ENCODE data around the gene TBRG4.

TBRG4 gene

GRCh38 chr7:45088821-45089340 lies 22.6 kb downstream of the TBRG4 start, which contains the start of gene NACAD:
TSS of gene NACAD (minus strand) at chr7:45088969. CDS start at chr7:45088894, 75 bp downstream.
- DNase-seq (ENCODE audit: low spot score): peak; percentile 13

DNA sequence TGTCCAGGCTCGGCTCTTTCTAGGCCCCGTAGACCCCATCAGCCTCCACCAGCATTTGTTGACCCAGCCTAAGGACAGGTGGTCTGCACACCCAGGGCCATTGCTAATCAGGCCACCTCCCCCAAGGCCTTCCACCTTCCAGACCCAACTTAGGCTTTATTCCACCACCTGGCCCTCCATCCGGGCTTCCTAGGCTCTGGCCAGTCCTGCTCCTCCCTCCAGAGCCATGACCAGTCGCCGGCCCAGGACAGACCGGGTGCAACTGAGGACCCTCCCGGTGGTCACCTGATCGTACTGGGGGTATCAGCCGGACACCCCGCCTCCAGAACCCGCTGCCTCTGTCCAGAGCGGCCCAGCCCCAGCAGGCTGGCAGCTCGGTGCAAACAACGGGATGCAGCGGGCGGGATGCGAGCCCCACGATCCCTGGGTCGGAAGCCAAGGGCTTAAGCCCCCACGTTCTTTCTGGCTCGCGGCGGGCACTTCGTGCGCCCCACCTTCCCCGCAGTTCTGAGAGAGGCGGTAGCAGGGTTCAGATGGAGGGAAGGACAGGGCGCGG lies 23.3 kb downstream of the TBRG4 start:
- no peak for DNase-seq (ENCODE audit: low spot score)

DNA sequence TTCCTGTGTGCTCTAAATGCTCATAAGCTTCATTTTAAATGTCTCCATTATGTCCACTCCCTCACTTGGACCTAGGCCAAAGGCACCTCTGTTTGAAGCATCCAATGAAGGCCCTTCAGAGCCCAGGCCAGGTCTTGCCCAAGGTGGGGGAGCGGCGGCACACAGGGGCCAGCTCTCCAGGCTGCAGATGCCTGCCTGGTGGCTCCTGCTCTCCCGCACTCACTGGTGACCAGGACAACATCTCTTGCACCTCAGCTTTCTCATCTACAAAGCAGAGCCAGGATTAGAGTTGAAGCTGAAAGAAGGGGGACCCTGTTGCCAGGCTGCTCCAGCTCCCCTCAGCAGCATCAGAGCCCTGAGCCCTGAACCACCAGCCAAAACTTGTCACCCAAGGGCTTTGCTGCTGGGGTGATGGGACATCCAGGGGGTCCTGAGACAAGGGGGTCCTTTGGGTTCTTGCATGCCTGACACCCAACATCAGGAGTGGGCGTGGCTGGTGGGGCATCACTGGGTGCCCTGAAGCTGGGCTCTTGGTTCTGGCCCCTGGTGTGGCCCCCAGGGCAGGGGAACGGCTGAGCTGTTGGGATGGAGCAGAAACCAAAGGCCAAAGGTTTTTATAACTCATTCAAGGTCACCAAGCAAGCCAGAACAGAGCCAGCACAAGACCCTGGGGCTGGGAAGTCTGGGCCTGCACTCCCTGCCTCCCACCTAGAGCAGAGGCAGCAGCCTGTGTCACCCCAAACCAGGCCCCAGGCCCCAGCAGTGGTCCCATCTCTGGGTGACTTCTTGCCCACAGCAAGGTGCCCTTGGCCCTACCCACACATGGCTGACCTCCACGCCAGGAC lies 24.0 kb downstream of the TBRG4 start:
- DNase-seq (ENCODE audit: low spot score): no peak

DNA sequence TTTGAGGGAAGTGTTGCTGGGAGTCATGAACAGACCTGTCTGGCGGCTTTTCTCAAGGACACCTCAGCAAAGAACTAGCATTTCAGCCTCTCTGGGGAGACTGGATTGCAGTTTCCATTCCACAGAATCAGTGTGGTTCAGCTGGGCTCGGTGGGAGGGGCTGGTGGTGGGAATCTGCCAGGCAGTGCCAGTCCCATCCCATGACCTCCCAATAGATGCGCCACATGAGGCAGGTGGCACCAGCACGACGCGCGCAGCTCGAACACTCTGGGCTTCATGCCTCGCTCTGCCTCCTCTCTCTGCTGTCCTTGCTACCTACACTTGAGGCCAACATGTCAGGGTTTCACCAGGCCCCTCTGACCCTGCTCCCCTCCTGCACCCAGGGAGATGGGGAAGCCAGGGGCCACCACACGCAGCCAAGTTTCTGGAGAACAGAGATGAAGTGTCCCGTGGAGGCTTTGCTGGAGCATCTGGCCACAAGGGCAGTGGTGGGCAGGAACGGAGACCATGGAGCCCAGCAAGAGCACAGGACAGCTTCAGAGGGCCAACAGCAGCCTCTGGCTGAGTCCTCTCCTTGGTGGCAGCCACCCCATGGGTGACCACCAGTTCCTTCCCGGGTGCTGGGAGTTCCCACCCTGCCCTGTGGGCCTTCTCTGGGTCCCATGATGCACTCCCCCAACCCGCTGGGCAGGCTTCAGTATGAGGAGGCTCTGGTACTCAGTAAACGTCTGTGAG lies 25.0 kb downstream of the TBRG4 start:
- DNase-seq (ENCODE audit: low spot score): no peak

- DNase-seq (ENCODE audit: low spot score): no peak
These were observed 25.8 kb downstream of the TBRG4 start for GRCh38 chr7:45085619-45086200.

- no peak for DNase-seq (ENCODE audit: low spot score)
These were observed 26.4 kb downstream of the TBRG4 start for GRCh38 chr7:45084901-45085618.

DNA sequence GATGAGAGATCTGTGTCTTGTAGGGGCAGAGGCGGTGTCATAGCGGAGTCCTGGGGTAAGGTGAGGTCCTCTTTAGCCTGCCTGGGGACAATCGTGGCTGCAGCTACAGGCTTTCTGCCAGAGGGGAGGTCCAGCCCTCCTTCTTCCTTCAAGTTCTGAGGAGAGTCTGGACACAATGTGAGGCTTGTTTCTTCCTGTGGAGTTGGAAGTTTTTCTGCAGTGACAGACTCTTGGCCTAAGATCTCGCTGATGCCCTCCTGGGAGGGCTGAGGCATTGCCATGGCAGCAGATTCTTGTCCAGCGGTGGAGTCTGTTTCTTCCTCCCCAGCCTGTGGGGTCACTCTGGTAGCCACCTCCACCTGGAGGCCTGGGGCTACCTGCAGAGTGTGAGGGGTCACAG lies 27.2 kb downstream of the TBRG4 start:
- DNase-seq (ENCODE audit: low spot score): no peak

DNA sequence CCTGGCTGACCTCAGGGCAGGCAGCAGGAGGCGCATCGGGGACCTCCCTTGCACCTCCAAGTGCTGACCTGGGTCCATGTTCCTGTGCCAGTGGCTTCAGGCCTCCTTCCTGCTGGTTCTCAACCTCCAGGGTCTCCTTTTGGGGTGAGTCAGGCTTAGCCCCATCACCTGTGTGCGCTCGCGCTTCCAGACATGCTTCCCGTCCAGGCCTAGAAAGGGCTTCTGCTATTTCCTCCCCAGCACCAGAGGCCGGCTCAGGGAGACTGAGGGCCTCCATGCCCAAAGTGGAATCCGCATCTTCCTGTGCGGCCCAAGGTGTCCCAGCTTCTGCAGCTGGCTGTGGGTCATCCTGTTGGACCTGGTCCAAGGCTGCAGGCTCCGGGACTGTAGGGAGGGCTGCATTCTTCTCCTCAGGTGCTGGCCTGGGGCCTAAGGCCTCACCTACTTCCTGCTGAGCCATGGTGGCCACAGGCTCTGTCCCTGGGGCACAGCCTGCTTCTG lies 28.6 kb downstream of the TBRG4 start:
- DNase-seq (ENCODE audit: low spot score): no peak

GRCh38 chr7:45082031-45082830 lies 29.3 kb downstream of the TBRG4 start:
- no peak for DNase-seq (ENCODE audit: low spot score)

GRCh38 chr7:45081670-45081974 lies 29.9 kb downstream of the TBRG4 start:
- no peak for DNase-seq (ENCODE audit: low spot score)

GRCh38 chr7:45080958-45081669 lies 30.4 kb downstream of the TBRG4 start:
- DNase-seq (ENCODE audit: low spot score): no peak

- no peak for DNase-seq (ENCODE audit: low spot score)
These were observed 31.1 kb downstream of the TBRG4 start for GRCh38 chr7:45080265-45080957.

- no peak for DNase-seq (ENCODE audit: low spot score)
These were observed 33.3 kb downstream of the TBRG4 start for GRCh38 chr7:45078125-45078681.

DNA sequence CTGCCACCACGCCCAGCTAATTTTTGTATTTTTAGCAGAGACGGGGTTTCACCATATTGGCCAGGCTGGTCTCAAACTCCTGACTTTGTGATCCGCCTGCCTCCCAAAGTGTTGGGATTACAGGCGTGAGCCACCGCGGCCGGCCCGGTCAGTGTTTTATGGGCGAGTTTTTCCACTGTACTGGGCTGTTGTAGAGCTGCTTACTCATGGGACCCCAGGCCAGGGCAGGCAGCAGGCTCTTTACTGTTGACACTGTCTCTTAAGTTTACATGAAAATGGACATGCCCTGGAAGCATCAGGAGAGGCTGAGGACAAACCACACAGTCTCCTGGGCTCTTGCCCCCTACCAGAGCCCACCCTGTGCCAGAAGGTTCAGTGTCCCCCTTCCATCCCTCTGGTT lies 33.9 kb downstream of the TBRG4 start:
- DNase-seq (ENCODE audit: low spot score): no peak

GRCh38 chr7:45076946-45077345 lies 34.6 kb downstream of the TBRG4 start:
- DNase-seq (ENCODE audit: low spot score): no peak

- DNase-seq (ENCODE audit: low spot score): no peak
These were observed 35.4 kb downstream of the TBRG4 start for GRCh38 chr7:45075871-45076796.

GRCh38 chr7:45075355-45075644 lies 36.2 kb downstream of the TBRG4 start:
- DNase-seq (ENCODE audit: low spot score): no peak

Data from CD4-positive, alpha-beta T cell treated with Interleukin-15 for 4 hours (primary cell).